Osteocyte (in vitro differentiated cells): ENCODE data around the gene FLOT1. TPM values are rescaled to one million over a fixed set of nuclear protein-coding genes. Genes with fewer than 3 reads are reported as not detected.

Experiments
- DNase-seq: peaks from one replicate; pipeline ENCODE4 v3.0.0; 2021; ENCODE audit warnings: mixed read lengths; ENCODE audit not compliant: unreplicated experiment; ENCODE audit errors: extremely low spot score
- H3K27ac Mint-ChIP-seq: one replicate; pipeline ENCODE4 v1.8.0; 2021; ENCODE audit warnings: mild to moderate bottlenecking, mixed read lengths; ENCODE audit not compliant: unreplicated experiment
- H3K27me3 Mint-ChIP-seq: one replicate; pipeline ENCODE4 v1.8.0; 2021; ENCODE audit warnings: mixed read lengths; ENCODE audit not compliant: unreplicated experiment
- H3K36me3 Mint-ChIP-seq: one replicate; pipeline ENCODE4 v1.8.0; 2021; ENCODE audit warnings: mixed read lengths; ENCODE audit not compliant: unreplicated experiment
- H3K4me1 Mint-ChIP-seq: one replicate; pipeline ENCODE4 v1.8.0; 2021; ENCODE audit warnings: mixed read lengths; ENCODE audit not compliant: unreplicated experiment
- H3K4me3 Mint-ChIP-seq: one replicate; pipeline ENCODE4 v1.8.0; 2021; ENCODE audit warnings: mild to moderate bottlenecking, moderate library complexity, mixed read lengths; ENCODE audit not compliant: unreplicated experiment
- H3K9me3 Mint-ChIP-seq: one replicate; pipeline ENCODE4 v1.8.0; 2021; ENCODE audit warnings: mixed read lengths; ENCODE audit not compliant: unreplicated experiment
- total RNA-seq: library from RNA; stranded (reverse); gene quantifications from 2 replicates; pipeline ENCODE4 v1.2.1, GENCODE V29; 2021
- TF ChIP-seq, protein P1 (sequence below): fragments of 200-600 bp; sonication (generic); IDR thresholded peaks from 2 replicates; pipeline ENCODE4 v1.5.0; 2021; ENCODE audit warnings: antibody characterized with exemption, mild to moderate bottlenecking, moderate library complexity

FLOT1 gene
- total RNA-seq, 1 donor from 2014 or later: 88.1 TPM

DNA sequence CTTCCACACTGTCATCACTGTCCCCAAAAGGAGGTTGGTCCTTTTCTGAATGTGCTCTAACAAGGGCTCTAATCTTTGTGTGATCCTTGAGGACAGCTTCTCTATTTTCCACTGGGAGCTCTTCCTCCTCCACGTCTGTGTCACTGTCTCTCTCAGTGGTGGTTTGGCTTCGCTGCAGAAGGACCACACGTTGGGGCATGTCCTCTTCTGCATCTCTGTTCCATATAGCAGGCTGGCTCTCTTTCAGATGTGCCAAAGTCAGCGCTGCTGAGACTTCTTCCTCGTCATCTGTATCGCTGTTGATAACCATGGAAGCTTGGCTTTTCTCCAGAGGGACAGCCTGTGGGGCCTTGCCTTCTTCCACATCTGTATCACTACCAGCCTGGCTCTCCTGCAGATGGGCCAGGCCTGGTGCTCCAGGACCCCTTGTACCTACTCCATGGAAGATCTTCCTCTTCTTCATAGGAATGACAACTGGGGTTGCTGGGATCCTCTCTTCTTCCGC lies 30.0 kb downstream of the FLOT1 start:
- no peaks in the 10 kb centered on the region for H3K27me3 Mint-ChIP-seq
- H3K36me3 Mint-ChIP-seq: peaks cover 43% of the 10 kb centered on the region
- TF ChIP-seq, protein P1, sequence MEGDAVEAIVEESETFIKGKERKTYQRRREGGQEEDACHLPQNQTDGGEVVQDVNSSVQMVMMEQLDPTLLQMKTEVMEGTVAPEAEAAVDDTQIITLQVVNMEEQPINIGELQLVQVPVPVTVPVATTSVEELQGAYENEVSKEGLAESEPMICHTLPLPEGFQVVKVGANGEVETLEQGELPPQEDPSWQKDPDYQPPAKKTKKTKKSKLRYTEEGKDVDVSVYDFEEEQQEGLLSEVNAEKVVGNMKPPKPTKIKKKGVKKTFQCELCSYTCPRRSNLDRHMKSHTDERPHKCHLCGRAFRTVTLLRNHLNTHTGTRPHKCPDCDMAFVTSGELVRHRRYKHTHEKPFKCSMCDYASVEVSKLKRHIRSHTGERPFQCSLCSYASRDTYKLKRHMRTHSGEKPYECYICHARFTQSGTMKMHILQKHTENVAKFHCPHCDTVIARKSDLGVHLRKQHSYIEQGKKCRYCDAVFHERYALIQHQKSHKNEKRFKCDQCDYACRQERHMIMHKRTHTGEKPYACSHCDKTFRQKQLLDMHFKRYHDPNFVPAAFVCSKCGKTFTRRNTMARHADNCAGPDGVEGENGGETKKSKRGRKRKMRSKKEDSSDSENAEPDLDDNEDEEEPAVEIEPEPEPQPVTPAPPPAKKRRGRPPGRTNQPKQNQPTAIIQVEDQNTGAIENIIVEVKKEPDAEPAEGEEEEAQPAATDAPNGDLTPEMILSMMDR: no peak

DNA sequence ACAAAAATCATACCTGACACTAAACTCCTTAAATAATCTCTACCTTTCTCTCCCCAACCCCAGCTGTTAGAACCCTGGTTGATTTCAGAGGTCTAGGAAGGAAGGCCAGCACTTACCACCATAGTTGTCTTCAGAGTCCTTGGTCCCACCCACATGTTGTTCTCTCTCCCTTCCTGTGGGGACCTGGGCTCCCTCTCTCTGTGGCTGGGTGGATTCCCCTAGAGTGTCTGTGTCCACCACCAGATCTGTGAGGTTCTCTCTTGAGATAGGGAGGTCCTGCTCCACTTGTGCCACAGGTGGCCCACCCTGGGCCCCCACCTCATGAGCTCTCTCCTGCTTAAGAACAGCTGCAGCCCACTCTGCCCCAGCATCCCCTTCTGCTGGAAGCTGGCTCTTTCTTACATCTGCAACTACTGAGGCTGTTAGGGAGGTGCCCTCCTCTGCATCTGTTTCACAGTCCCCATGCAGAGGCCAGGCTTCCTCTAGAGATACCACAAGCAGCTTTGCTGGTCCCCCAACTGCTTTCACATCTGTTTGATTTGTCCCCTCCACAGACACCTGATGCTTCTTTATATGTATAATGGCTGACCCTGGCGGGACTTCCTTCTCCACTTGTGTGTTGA lies 30.6 kb downstream of the FLOT1 start:
- H3K36me3 Mint-ChIP-seq: peaks cover 46% of the 10 kb centered on the region
- DNase-seq: no peak
- H3K4me1 Mint-ChIP-seq: peaks cover 20% of the 10 kb centered on the region
- no peak overlapping the region for H3K4me3 Mint-ChIP-seq
- H3K27ac Mint-ChIP-seq: no peak overlapping the region
- TF ChIP-seq, protein P1: no peak
- H3K9me3 Mint-ChIP-seq: no peaks in the 10 kb centered on the region
- H3K27me3 Mint-ChIP-seq: no peaks in the 10 kb centered on the region

More for the DNA sequence above, 30.0 kb downstream of the FLOT1 start:
- Mint-ChIP-seq H3K4me1 (peaks cover 21% of the 10 kb centered on the region), H3K9me3 (no peaks in the 10 kb centered on the region), H3K4me3 (no peak overlapping the region), H3K27ac (no peak overlapping the region)
- DNase-seq: no peak

DNA sequence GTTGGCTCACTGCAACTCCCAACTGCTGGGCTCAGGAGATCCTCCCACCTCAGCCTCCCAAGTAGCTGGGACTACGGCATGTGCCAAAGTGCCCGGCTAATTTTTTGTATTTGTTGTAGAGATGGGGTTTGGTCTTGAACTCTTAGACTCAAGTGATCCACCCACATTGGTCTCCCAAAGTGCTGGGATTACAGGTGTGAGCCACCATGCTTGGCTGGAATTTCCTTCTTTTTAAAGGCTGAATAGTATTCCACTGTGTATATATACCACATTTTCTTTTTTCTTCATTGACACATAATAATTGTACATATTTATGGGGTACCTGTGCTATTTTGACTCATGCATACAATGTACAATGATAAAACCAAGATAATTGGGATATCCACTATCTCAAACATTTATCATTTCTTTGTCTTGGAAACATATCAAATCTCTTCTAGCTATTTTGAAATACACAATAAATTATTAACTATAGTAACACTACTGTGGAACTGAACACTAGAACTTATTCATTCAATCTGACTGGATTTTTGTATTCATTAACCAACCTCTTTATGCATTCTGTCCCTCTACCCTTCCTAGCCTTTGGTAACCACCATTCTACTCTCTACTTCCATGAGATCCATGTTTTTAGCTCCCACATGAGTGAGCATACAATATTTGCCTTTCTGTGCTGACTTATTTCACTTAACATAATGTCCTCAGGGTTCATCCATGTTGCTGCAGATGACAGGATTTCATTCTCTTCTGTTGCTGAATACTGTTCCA lies 33.2 kb downstream of the FLOT1 start:
- Mint-ChIP-seq H3K27me3 (no peaks in the 10 kb centered on the region), H3K9me3 (no peaks in the 10 kb centered on the region), H3K36me3 (peaks cover 55% of the 10 kb centered on the region), H3K4me1 (peaks cover 12% of the 10 kb centered on the region), H3K27ac (no peak overlapping the region), H3K4me3 (no peak overlapping the region)
- TF ChIP-seq, protein P1: no peak
- DNase-seq: no peak

DNA sequence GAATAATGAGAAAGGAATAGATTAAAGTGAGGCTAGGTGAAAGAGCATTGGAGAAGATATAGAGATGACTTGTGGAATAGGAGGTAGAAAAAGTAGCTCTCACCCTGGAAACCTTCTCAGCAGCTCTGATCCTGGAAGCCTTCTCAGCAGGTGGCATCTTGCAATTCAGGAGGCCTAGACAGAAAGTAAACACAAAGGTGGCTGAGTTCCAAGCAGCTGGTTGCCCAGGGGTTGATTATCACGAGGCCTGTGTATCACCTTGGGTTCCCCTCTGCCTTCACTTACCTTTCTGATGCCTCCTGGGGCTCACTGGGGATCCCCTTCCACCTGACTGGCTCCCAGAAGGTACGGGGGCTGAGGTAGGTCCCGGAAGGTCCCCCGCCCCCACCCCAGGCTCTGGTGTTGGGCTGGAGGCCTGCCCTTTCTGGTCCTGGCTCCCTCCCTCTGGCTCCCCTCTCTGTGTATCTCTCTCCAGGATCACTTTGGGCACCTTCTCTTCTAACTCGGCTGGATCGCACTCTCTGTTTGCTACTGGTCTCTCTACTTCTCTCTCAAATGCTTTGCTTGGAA lies 35.1 kb downstream of the FLOT1 start:
- DNase-seq: no peak
- peaks cover 12% of the 10 kb centered on the region for H3K4me1 Mint-ChIP-seq
- TF ChIP-seq, protein P1: no peak
- H3K27ac Mint-ChIP-seq: peak overlapping the region; percentile 42
- peaks cover 55% of the 10 kb centered on the region for H3K36me3 Mint-ChIP-seq
- H3K27me3 Mint-ChIP-seq: no peaks in the 10 kb centered on the region
- no peaks in the 10 kb centered on the region for H3K9me3 Mint-ChIP-seq
- H3K4me3 Mint-ChIP-seq: no peak overlapping the region

DNA sequence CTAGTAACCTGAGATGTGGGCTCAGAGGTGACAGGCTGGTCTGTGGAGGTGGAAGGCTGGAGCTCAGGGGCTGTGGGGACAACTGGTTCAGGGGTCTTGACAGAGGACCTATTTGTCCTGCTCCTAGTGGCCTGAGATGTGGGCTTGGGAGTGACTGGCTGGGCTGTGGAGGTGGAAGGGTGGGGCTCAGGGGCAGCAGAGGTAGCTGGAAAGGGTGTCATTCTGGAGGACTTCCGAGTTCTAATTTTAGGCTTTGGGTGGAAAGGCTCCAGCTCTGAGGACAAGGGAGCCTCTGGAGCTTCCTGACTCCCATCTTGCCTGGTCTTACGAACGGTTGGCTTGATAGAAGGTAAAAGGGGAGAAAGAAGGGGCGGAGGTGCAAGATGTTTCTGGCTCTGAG lies 36.9 kb downstream of the FLOT1 start:
- H3K4me3 Mint-ChIP-seq: no peak overlapping the region
- H3K9me3 Mint-ChIP-seq: no peaks in the 10 kb centered on the region
- no peak for DNase-seq
- peaks cover 12% of the 10 kb centered on the region for H3K4me1 Mint-ChIP-seq
- H3K36me3 Mint-ChIP-seq: peaks cover 45% of the 10 kb centered on the region
- H3K27ac Mint-ChIP-seq: peak overlapping the region; percentile 32
- TF ChIP-seq, protein P1: no peak
- H3K27me3 Mint-ChIP-seq: no peaks in the 10 kb centered on the region
